ENCODE data around the gene SEPTIN7.

Gene SEPTIN7

GRCh38 chr7:35785250-35785649 is 15.6 kb upstream of the SEPTIN7 start:
- no peak overlapping the region for H3K4me3 ChIP-seq (replicated peaks; ENCODE audit: low read depth, low read length)
- TF ChIP-seq CTCF (IDR thresholded peaks at IDR 0.05; ENCODE audit: low read length, missing control alignments), result no peak
- DNase-seq (ENCODE audit: low read depth), result no peak

- DNase-seq (ENCODE audit: low read depth), result no peak
- H3K4me3 ChIP-seq (replicated peaks; ENCODE audit: low read depth, low read length), result no peak overlapping the region
- no peak for TF ChIP-seq CTCF (IDR thresholded peaks at IDR 0.05; ENCODE audit: low read length, missing control alignments)
Observed at GRCh38 chr7:35787925-35788324, 12.9 kb upstream of the SEPTIN7 start.

- peak; percentile 30 for DNase-seq (ENCODE audit: low read depth)
- H3K4me3 ChIP-seq (replicated peaks; ENCODE audit: low read depth, low read length), result no peak overlapping the region
- no peak for TF ChIP-seq CTCF (IDR thresholded peaks at IDR 0.05; ENCODE audit: low read length, missing control alignments)
Observed at GRCh38 chr7:35792472-35792871, 8.4 kb upstream of the SEPTIN7 start.

- no peak for TF ChIP-seq CTCF (IDR thresholded peaks at IDR 0.05; ENCODE audit: low read length, missing control alignments)
- peak; percentile 71 for DNase-seq (ENCODE audit: low read depth)
Observed at GRCh38 chr7:35792873-35793489, 7.9 kb upstream of the SEPTIN7 start.

GRCh38 chr7:35797311-35797710 is 3.5 kb upstream of the SEPTIN7 start:
- no peak for TF ChIP-seq CTCF (IDR thresholded peaks at IDR 0.05; ENCODE audit: low read length, missing control alignments)
- no peak overlapping the region for H3K4me3 ChIP-seq (replicated peaks; ENCODE audit: low read depth, low read length)
- DNase-seq (ENCODE audit: low read depth), result no peak

More at GRCh38 chr7:35792873-35793489, 7.9 kb upstream of the SEPTIN7 start:
- H3K4me3 ChIP-seq (replicated peaks; ENCODE audit: low read depth, low read length), result peak overlapping the region; percentile 8

- DNase-seq (ENCODE audit: low read depth), result peak; percentile 90
- no peak for TF ChIP-seq CTCF (IDR thresholded peaks at IDR 0.05; ENCODE audit: low read length, missing control alignments)
Observed at GRCh38 chr7:35799846-35800717, 775 bp upstream of the SEPTIN7 start.

More at GRCh38 chr7:35799846-35800717, 775 bp upstream of the SEPTIN7 start:
- peak overlapping the region; percentile 80 for H3K4me3 ChIP-seq (replicated peaks; ENCODE audit: low read depth, low read length)
